AG04449 (cell line): ENCODE measurements around the gene POLE4.

ENCODE experiments used
- CTCF ChIA-PET: fragments of 350-600 bp; formaldehyde crosslinking; extraction: SDS; loops from one replicate; lab custom pipeline; 2021; ENCODE audit warnings: antibody characterized with exemption; lab: Yijun Ruan, JAX
- POLR2A ChIA-PET: fragments of 400-600, 350-600 bp; formaldehyde crosslinking; extraction: SDS; loops from one replicate; lab custom pipeline; 2020; ENCODE audit warnings: antibody characterized with exemption, inconsistent platforms; lab: Yijun Ruan, JAX
- DNase-seq: peaks from one replicate; pipeline ENCODE4 v3.0.0-alpha.2; 2010; ENCODE audit warnings: low read depth, low spot score
- H3K4me3 ChIP-seq: 2 replicates; pipeline ENCODE4 v1.5.1; 2011; ENCODE audit warnings: low read depth, mild to moderate bottlenecking, control low read depth, low read length
- CTCF ChIP-seq: IDR thresholded peaks from one replicate; pipeline ENCODE4 v1.5.1; 2011; ENCODE audit warnings: mild to moderate bottlenecking, moderate library complexity, low read length, control low read depth, inconsistent platforms; ENCODE audit not compliant: insufficient read depth; ENCODE audit errors: missing control alignments

POLE4 gene

GRCh38 chr2:75010571-75010970, 52.1 kb downstream of the POLE4 start:
- CTCF ChIA-PET = interaction anchor here (1.5 to 1.6 kb wide), 2 partner anchors 10 to 54 kb away, joined by 5 read pairs; no protein-coding TSS in a partner anchor

GRCh38 chr2:75012080-75012479, 53.6 kb downstream of the POLE4 start:
- DNase-seq = no peak
- H3K4me3 ChIP-seq = no peak overlapping the region
- TF ChIP-seq CTCF = no peak
- ChIA-PET POLR2A (no interaction called here), CTCF (interaction anchor here (1.1 to 1.5 kb wide), 3 partner anchors 10 to 52 kb away, joined by 3 to 5 read pairs (median 4); no protein-coding TSS in a partner anchor)

More at GRCh38 chr2:75010571-75010970, 52.1 kb downstream of the POLE4 start:
- no peak for TF ChIP-seq CTCF
- H3K4me3 ChIP-seq = no peak overlapping the region
- DNase-seq = no peak
- POLR2A ChIA-PET = no interaction called here

GRCh38 chr2:75018162-75018561, 59.7 kb downstream of the POLE4 start:
- TF ChIP-seq CTCF = no peak
- no peak overlapping the region for H3K4me3 ChIP-seq
- POLR2A ChIA-PET = no interaction called here
- CTCF ChIA-PET = no interaction called here
- DNase-seq = no peak
